Measurements from ENCODE around the gene HAP1. TPM values are rescaled to one million over a fixed set of nuclear protein-coding genes. Genes with fewer than 3 reads are reported as not detected.

HAP1 gene
- total RNA-seq, 4 donors from 2014 or later: 0.19 TPM; not detected in 3

- Histone ChIP-seq H3K4me3 (no peak overlapping the region), H3K4me1 (peaks cover 16 to 32% (median 29%) of the 10 kb centered on the region in 4 donors), H3K9me3 (no peaks in the 10 kb centered on the region), H3K27me3 (no peaks in the 10 kb centered on the region), H3K27ac (replicated peaks in 1 of 4) (no peak overlapping the region), H3K36me3 (peaks cover 0 to 73% (median 61%) of the 10 kb centered on the region in 4 donors)
- TF ChIP-seq POLR2AphosphoS5 (IDR thresholded peaks at IDR 0.05) (no peak), EP300 (IDR thresholded peaks at IDR 0.05) (no peak), CTCF (IDR thresholded peaks at IDR 0.05) (no peak), POLR2A (IDR thresholded peaks at IDR 0.05; ENCODE audit: low read depth) (no peak)
- 76% methylated on average over 2 of the region's 3 CpGs for WGBS
- no peak for DNase-seq (ENCODE audit: extremely low spot score)
- intact Hi-C loops (cut with DNase I): no loop called here
Observed at GRCh38 chr17:41769985-41770384, 35.5 kb upstream of the HAP1 start.

- H3K27me3 ChIP-seq: no peaks in the 10 kb centered on the region
- TF ChIP-seq POLR2AphosphoS5 (IDR thresholded peaks at IDR 0.05) (no peak), EP300 (IDR thresholded peaks at IDR 0.05) (no peak), CTCF (IDR thresholded peaks at IDR 0.05) (no peak)
- H3K4me1 ChIP-seq: peaks cover 15 to 26% (median 23%) of the 10 kb centered on the region in 4 donors
- intact Hi-C loops (cut with DNase I): no loop called here
- H3K9me3 ChIP-seq: no peaks in the 10 kb centered on the region
- no peak for DNase-seq (ENCODE audit: extremely low spot score)
- H3K27ac ChIP-seq (replicated peaks in 1 of 4): no peak overlapping the region
- no peak overlapping the region for H3K4me3 ChIP-seq
- H3K36me3 ChIP-seq: peaks cover 0 to 79% (median 66%) of the 10 kb centered on the region in 4 donors
- no CpG with 5 or more reads among the region's 16 CpGs for WGBS
Observed at GRCh38 chr17:41769346-41769862, 35.0 kb upstream of the HAP1 start.

- Histone ChIP-seq H3K9me3 (no peaks in the 10 kb centered on the region), H3K4me3 (no peak overlapping the region), H3K4me1 (peaks cover 11 to 20% (median 17%) of the 10 kb centered on the region in 4 donors), H3K36me3 (peaks cover 0 to 85% (median 70%) of the 10 kb centered on the region in 4 donors), H3K27ac (replicated peaks in 1 of 4) (no peak overlapping the region), H3K27me3 (no peaks in the 10 kb centered on the region)
- WGBS: 98% methylated on average over 6 of the region's 23 CpGs
- TF ChIP-seq EP300 (IDR thresholded peaks at IDR 0.05) (no peak), POLR2AphosphoS5 (IDR thresholded peaks at IDR 0.05) (no peak), POLR2A (IDR thresholded peaks at IDR 0.05; ENCODE audit: low read depth) (no peak), CTCF (IDR thresholded peaks at IDR 0.05) (no peak)
- DNase-seq (ENCODE audit: extremely low spot score): no peak
- intact Hi-C loops (cut with DNase I): no loop called here
Observed at GRCh38 chr17:41768682-41769288, 34.3 kb upstream of the HAP1 start.

- whole genome bisulfite sequencing: 96% methylated on average over 17 of the region's 18 CpGs
- intact Hi-C loops (cut with DNase I): no loop called here
- TF ChIP-seq POLR2AphosphoS5 (IDR thresholded peaks at IDR 0.05): no peak
- no peak for TF ChIP-seq CTCF (IDR thresholded peaks at IDR 0.05)
- TF ChIP-seq POLR2A (IDR thresholded peaks at IDR 0.05; ENCODE audit: low read depth): no peak
- TF ChIP-seq EP300 (IDR thresholded peaks at IDR 0.05): no peak
Observed at GRCh38 chr17:41767324-41768042, 33.0 kb upstream of the HAP1 start.

More at GRCh38 chr17:41767324-41768042, 33.0 kb upstream of the HAP1 start:
- Histone ChIP-seq H3K4me1 (peaks cover 0 to 7% (median 4%) of the 10 kb centered on the region in 4 donors), H3K36me3 (peaks cover 0 to 98% (median 83%) of the 10 kb centered on the region in 4 donors), H3K27ac (replicated peaks in 1 of 4) (no peak overlapping the region), H3K4me3 (no peak overlapping the region), H3K9me3 (no peaks in the 10 kb centered on the region), H3K27me3 (no peaks in the 10 kb centered on the region)
- DNase-seq (ENCODE audit: extremely low spot score): no peak
